Parathyroid adenoma (tissue), 2 donors: ENCODE measurements around the gene TSHZ2.

Experiments used
- H2AFZ ChIP-seq: fragments of 300-600 bp; sonication (generic); one replicate; pipeline ENCODE4 v1.7.0; 2017; ENCODE audit warnings: antibody characterized with exemption, mild to moderate bottlenecking
- H3K27ac ChIP-seq: fragments of 300-600 bp; sonication (generic); one replicate; pipeline ENCODE4 v1.7.0; 2017
- H3K27me3 ChIP-seq: fragments of 300-600 bp; sonication (generic); one replicate; pipeline ENCODE4 v1.7.0; 2017; ENCODE audit warnings: low read length; ENCODE audit not compliant: control insufficient read depth, insufficient read depth
- H3K36me3 ChIP-seq: fragments of 300-600 bp; sonication (generic); one replicate; pipeline ENCODE4 v1.7.0; 2017; ENCODE audit warnings: low read length; ENCODE audit not compliant: control insufficient read depth, insufficient read depth
- H3K4me1 ChIP-seq: fragments of 300-600 bp; sonication (generic); one replicate; pipeline ENCODE4 v1.7.0; 2017; ENCODE audit warnings: control low read depth
- H3K4me2 ChIP-seq: fragments of 300-600 bp; sonication (generic); one replicate; pipeline ENCODE4 v1.7.0; 2017; ENCODE audit warnings: low read length
- H3K4me3 ChIP-seq: fragments of 300-600 bp; sonication (generic); one replicate; pipeline ENCODE4 v1.7.0; 2017; ENCODE audit warnings: low read depth, low read length
- H3K79me2 ChIP-seq: fragments of 300-600 bp; sonication (generic); one replicate; pipeline ENCODE4 v1.7.0; 2017; ENCODE audit warnings: control low read depth
- H3K9ac ChIP-seq: fragments of 300-600 bp; sonication (generic); one replicate; pipeline ENCODE4 v1.7.0; 2017; ENCODE audit warnings: mild to moderate bottlenecking
- H3K9me3 ChIP-seq: fragments of 300-600 bp; sonication (generic); one replicate; pipeline ENCODE4 v1.7.0; 2017; ENCODE audit warnings: low read length; ENCODE audit not compliant: control insufficient read depth
- CTCF ChIP-seq: fragments of 300-600 bp; sonication (generic); IDR thresholded peaks from one replicate; pipeline ENCODE4 v1.7.0; 2017; ENCODE audit warnings: antibody characterized with exemption, mild to moderate bottlenecking
- donor health status: primary hyperparathyroidism.

Gene TSHZ2

GRCh38 chr20:53216856-53217576 lies 244.9 kb downstream of the TSHZ2 start:
- Histone ChIP-seq H3K27ac (no peak overlapping the region), H3K36me3 (no peaks in the 10 kb centered on the region), H3K9ac (no peak overlapping the region), H3K4me2 (peak overlapping the region; percentile 63), H3K4me1 (no peaks in the 10 kb centered on the region), H3K27me3 (no peaks in the 10 kb centered on the region), H2AFZ (peak overlapping the region; percentile 81), H3K4me3 (no peak overlapping the region), H3K9me3 (no peaks in the 10 kb centered on the region), H3K79me2 (no peaks in the 10 kb centered on the region)
- peak; percentile 92 for TF ChIP-seq CTCF

GRCh38 chr20:53220482-53221307 lies 248.5 kb downstream of the TSHZ2 start:
- no peak overlapping the region for H3K27ac ChIP-seq
- no peaks in the 10 kb centered on the region for H3K4me1 ChIP-seq
- H3K9me3 ChIP-seq = no peaks in the 10 kb centered on the region
- no peaks in the 10 kb centered on the region for H3K27me3 ChIP-seq
- no peak overlapping the region for H3K4me3 ChIP-seq
- no peak overlapping the region for H3K4me2 ChIP-seq
- no peaks in the 10 kb centered on the region for H3K79me2 ChIP-seq
- H3K9ac ChIP-seq = no peak overlapping the region
- H3K36me3 ChIP-seq = no peaks in the 10 kb centered on the region
- no peak for TF ChIP-seq CTCF
- no peak overlapping the region for H2AFZ ChIP-seq

GRCh38 chr20:53221731-53222130 lies 249.6 kb downstream of the TSHZ2 start:
- H3K36me3 ChIP-seq = no peaks in the 10 kb centered on the region
- no peaks in the 10 kb centered on the region for H3K27me3 ChIP-seq
- H3K4me2 ChIP-seq = no peak overlapping the region
- no peaks in the 10 kb centered on the region for H3K4me1 ChIP-seq
- no peak overlapping the region for H3K9ac ChIP-seq
- no peak for TF ChIP-seq CTCF
- H3K27ac ChIP-seq = no peak overlapping the region
- H3K4me3 ChIP-seq = no peak overlapping the region
- no peak overlapping the region for H2AFZ ChIP-seq
- H3K79me2 ChIP-seq = no peaks in the 10 kb centered on the region
- no peaks in the 10 kb centered on the region for H3K9me3 ChIP-seq

GRCh38 chr20:53222416-53222815 lies 250.3 kb downstream of the TSHZ2 start:
- H3K27me3 ChIP-seq = no peaks in the 10 kb centered on the region
- no peaks in the 10 kb centered on the region for H3K4me1 ChIP-seq
- no peak for TF ChIP-seq CTCF
- H2AFZ ChIP-seq = no peak overlapping the region
- no peaks in the 10 kb centered on the region for H3K79me2 ChIP-seq
- H3K4me3 ChIP-seq = no peak overlapping the region
- H3K9me3 ChIP-seq = no peaks in the 10 kb centered on the region
- H3K36me3 ChIP-seq = no peaks in the 10 kb centered on the region
- no peak overlapping the region for H3K4me2 ChIP-seq
- no peak overlapping the region for H3K9ac ChIP-seq
- H3K27ac ChIP-seq = no peak overlapping the region
